ENCODE results near the gene SLC4A4. TPM values are rescaled to one million over a fixed set of nuclear protein-coding genes. Genes with fewer than 3 reads are reported as not detected.

SLC4A4 gene
- total and polyA plus RNA-seq, 9 donors: 0.23 to 8.3 (median 1.4) TPM

DNA sequence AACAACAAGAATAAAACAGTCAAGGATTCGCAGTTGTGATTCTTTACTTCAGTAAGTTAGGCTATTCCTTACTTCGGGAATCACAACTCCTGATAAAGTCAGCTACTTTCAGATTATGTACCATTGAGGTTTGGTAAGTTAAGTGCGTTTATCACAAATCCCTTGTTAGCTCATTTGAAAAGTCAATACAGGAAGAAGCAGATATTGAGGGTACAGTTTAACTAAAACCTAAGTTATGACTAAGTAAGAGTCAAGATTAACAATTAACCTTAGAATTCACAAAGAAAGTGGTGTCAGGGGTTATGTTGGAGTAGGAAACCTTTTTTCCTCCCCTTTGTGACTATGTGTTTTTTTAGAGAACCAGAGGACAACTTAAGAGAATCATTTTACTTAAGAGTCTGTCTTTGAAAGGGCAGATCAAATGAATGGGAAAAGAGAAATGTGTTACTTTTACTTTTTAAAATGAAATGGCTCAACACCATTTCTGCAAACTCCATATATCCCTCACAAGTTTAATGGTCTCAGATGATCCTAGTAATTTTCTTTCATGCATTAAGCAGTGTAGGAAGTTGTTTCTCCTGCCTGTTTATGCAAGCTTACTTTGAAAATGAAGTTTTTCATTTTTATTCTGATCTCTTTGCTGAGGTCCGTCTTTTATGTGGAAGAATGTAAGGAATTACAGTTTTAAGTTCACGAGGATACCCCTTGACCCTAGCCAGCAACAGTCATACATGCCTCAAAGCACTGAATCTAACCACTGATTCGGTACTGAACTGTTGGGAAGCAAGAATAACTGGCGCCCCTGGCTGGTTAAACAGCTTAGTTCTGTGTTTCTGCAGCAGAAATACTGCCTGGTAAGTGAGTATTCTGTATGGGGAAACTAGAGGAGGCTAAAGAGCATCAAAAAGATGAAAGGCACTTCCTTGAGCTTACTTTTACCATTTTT lies 211.7 kb downstream of the SLC4A4 start:
- H3K4me1 ChIP-seq (ENCODE audit: insufficient read depth): no peaks in the 10 kb centered on the region
- no peaks in the 10 kb centered on the region for H3K9me3 ChIP-seq
- no peaks in the 10 kb centered on the region for H3K27me3 ChIP-seq
- H3K4me3 ChIP-seq: no peak overlapping the region
- no peak overlapping the region for H3K27ac ChIP-seq
- TF ChIP-seq CTCF (IDR thresholded peaks at IDR 0.05): no peak
- intact Hi-C loops (cut with DNase I): no loop called here
- H3K36me3 ChIP-seq: no peaks in the 10 kb centered on the region
- DNase-seq: no peak
- WGBS, 3 donors: 54 to 62% (median 58%) methylated on average over 7 of the region's 7 CpGs

- H3K36me3 ChIP-seq: no peaks in the 10 kb centered on the region
- DNase-seq: no peak
- intact Hi-C loops (cut with DNase I): no loop called here
- H3K27me3 ChIP-seq: no peaks in the 10 kb centered on the region
- TF ChIP-seq EP300 (IDR thresholded peaks at IDR 0.05) (no peak), CTCF (IDR thresholded peaks at IDR 0.05) (no peak), POLR2A (IDR thresholded peaks at IDR 0.05) (no peak)
- WGBS, 3 donors: 65 to 76% (median 71%) methylated on average over 1 of the region's 1 CpG
- no peak overlapping the region for H3K27ac ChIP-seq
- H3K4me1 ChIP-seq (ENCODE audit: insufficient read depth): no peaks in the 10 kb centered on the region
- no peaks in the 10 kb centered on the region for H3K9me3 ChIP-seq
- H3K4me3 ChIP-seq: no peak overlapping the region
These were observed 214.8 kb downstream of the SLC4A4 start for GRCh38 chr4:71553605-71554004.

DNA sequence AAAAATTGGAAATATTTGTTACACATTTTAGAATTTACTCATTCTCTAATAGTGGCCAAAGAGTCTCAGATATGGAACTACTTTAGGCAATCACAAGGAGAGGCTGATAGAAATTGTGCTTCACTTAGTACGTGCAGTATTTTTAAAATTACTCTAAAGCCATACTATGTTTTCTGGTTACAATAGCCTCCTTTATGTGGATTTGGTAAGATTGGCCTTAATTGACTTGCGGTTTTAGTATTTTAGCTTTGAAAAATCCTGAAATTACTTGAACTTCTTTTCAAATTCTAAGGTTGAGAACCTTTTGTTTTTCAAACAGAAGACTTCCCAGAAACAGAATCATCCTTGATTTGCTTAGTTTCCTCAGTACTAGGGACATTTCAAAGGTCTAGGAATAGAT lies 215.2 kb downstream of the SLC4A4 start:
- H3K4me1 ChIP-seq (ENCODE audit: insufficient read depth): no peaks in the 10 kb centered on the region
- TF ChIP-seq EP300 (IDR thresholded peaks at IDR 0.05): no peak
- no peak for TF ChIP-seq CTCF (IDR thresholded peaks at IDR 0.05)
- no peak for TF ChIP-seq POLR2A (IDR thresholded peaks at IDR 0.05)
- no peak overlapping the region for H3K27ac ChIP-seq
- intact Hi-C loops (cut with DNase I): no loop called here
- H3K9me3 ChIP-seq: no peaks in the 10 kb centered on the region
- H3K36me3 ChIP-seq: no peaks in the 10 kb centered on the region
- DNase-seq: no peak
- H3K27me3 ChIP-seq: no peaks in the 10 kb centered on the region
- no peak overlapping the region for H3K4me3 ChIP-seq
- WGBS, 3 donors: 89 to 92% (median 91%) methylated on average over 2 of the region's 2 CpGs

DNA sequence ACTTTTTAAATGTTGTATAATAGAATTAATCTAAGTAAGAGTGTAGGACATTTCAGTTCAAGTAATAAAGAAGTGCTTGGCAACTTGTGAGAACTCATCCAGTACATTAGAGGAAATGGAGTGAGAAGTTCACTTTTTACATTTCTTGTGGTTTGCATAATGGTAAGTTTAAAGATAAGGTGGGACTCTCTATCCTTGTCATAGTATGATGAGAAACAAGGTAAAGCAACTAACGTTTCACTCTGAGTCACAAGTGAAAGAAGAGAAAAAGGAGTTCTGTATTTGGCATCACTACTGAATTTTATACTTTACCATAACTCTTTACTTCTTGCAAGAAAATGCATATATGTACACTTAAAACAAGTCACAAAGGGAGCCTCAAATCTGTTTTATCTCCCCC lies 219.4 kb downstream of the SLC4A4 start:
- Histone ChIP-seq H3K36me3 (no peaks in the 10 kb centered on the region), H3K4me3 (no peak overlapping the region), H3K9me3 (no peaks in the 10 kb centered on the region), H3K27me3 (no peaks in the 10 kb centered on the region), H3K4me1 (ENCODE audit: insufficient read depth) (no peaks in the 10 kb centered on the region), H3K27ac (no peak overlapping the region)
- no peak for DNase-seq
- 23 to 37% (median 25%) methylated on average over 1 of the region's 1 CpG for WGBS, 3 donors
- no peak for TF ChIP-seq CTCF (IDR thresholded peaks at IDR 0.05)
- no peak for TF ChIP-seq POLR2A (IDR thresholded peaks at IDR 0.05)
- no peak for TF ChIP-seq EP300 (IDR thresholded peaks at IDR 0.05)
- intact Hi-C loops (cut with DNase I): loop anchor here in 1 of 4 donors (5.0 kb wide), 1 partner anchor 1336 kb away; no protein-coding TSS in a partner anchor
